Inferior parietal cortex (tissue), 1 donor: ENCODE measurements around the gene MTCL3.

ENCODE experiments used
- DNase-seq: peaks from one replicate; pipeline ENCODE4 v3.0.0-alpha.2; 2016; ENCODE audit errors: extremely low spot score

The MTCL3 gene

GRCh38 chr6:127468936-127469335 is 50.2 kb downstream of the MTCL3 start:
- DNase-seq = no peak

DNA sequence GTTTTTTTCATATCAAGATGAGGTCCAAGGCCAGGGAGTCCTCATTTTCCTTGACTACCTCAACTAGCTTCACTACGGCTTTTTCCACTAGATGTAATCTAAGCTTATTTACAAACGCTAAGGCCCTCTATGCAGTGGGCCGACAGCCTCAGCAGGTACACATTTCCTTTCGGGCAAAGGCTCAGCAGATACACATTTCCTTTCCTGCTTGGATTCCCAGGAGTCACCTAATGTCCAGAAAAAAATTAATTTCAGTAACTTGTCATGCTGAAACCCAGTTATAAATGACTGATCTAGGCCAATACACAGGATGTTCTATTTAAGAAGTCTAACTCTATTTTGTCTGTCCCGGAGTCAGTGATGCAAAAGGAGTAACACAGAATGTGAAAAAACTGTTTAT is 52.7 kb downstream of the MTCL3 start:
- no peak for DNase-seq

DNA sequence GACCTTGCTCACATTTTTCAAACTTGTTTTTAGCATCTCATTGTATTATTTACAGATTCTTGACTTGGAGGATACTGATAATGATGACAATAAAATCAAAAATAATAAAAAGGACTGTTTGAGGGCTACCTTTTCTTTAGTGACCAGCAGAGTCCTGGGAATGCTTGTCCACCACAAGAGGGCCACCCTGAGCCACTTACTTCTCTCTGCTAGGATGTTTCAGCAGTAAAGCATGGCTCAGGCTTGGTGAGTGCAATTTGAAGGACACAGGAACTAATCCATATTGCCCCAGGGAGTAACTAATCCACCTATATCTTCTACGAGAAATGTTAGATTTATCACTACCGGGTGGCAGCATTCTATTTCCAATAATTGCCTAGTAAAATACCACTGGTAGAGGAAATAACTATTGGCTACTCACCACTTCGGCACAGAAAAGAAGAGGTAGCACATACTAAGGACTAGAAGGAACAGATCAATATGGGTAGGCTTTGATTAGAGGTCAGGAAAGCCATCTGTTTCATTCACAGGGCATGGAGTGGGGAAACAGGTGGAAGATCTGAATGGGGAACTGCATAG is 54.2 kb downstream of the MTCL3 start:
- DNase-seq = peak; percentile 76

GRCh38 chr6:127464161-127464880 is 54.8 kb downstream of the MTCL3 start:
- DNase-seq = no peak

DNA sequence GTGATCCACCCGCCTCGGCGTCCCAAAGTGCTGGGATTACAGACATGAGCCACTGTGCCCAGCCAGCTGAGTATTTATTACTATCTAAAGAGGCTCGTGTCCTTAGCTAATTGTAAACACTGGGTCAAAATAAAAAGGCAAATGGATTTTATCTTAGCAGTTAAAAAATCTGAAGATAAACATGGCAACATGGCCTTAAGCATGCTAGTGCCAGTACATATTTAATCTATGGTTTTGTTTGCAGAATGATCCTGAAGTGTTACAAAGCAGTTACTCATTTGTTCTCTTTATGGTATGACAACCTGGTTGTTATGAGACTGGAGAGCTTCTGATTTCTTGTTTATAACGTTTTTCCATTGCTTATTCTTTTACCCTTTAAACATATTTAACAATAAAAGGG is 56.1 kb downstream of the MTCL3 start:
- DNase-seq = no peak

DNA sequence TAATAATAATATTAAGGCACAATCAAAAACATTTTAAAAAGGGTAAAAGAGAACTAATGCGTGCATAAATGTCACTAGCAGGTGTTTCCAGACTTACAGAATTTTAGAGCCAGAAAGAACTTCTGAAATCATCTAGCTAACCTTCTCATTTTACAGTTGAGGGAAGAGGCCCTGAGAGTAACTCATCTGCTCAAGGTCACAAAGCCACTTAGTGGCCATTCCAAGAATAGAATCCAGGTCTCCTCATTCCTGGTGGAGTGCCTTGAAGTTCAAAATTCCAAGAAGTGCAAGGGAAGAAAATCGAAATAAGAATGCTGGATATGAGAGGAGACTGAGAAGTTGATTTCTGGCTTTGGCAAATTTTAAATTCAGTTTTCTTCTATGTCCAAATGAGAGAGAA is 56.8 kb downstream of the MTCL3 start:
- DNase-seq = no peak

DNA sequence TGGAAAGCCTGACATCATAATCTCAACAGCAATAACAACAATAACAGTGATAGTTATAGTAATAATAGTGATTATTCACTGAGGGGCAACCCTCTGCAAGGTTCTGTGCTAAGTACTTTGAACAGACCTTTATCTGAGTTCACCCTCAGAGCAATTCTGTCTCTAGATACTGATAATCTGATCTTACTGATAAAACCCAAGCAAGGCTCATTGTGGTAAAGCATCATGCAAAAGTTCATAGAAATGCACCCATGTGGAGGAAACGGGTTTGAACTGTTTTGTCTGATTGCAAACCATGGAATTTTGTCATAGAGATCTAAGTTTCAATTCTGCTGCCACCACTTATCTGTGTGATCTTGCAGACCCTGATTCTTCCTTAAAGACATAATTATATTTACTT is 58.7 kb downstream of the MTCL3 start:
- no peak for DNase-seq

- DNase-seq = no peak
Observed at GRCh38 chr6:127459231-127459641, 59.9 kb downstream of the MTCL3 start, which contains the start of gene KIAA0408. Gene KIAA0408 (minus strand): TSS chr6:127459389. CDS start chr6:127453981, 5,408 bp downstream.

GRCh38 chr6:127458817-127459216 is 60.3 kb downstream of the MTCL3 start:
- DNase-seq = no peak

DNA sequence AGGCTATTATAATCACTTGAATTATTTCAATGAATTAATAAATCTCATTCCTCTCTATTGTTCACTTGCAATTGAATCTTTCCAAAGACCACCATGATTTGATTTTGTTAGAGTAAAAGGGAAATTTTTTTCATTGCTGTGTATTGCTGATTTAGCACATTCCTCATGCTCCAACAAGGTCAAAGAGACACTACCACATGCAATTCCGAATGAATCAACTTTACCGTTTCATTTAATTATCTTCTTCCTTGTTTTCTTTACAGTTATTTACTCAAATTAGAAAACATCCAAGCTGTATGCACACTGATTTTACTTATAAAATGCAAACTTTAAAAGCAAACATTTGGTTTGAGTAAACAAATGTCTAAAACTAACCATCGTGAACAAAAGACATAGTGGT is 60.9 kb downstream of the MTCL3 start:
- DNase-seq = no peak

GRCh38 chr6:127457456-127458064 is 61.6 kb downstream of the MTCL3 start:
- DNase-seq = peak; percentile 43

DNA sequence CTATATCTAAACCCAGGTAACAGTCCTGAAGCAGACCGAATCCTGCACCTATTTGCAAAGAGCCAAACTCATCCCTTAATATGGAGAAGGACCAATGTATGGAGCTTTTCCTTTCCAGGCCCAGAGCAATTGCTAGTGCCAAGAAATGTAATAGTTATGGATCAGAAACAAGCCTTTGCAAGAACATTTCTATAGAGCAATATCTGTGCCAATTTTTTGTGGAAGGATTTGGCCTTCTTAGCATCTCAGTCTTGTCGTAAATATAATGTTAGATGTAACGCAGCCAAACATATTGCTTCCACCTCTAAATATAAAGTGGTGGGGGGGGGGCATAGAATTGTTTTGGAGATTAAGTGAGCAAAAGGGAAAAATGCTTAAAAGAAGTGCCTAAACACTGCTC is 62.7 kb downstream of the MTCL3 start:
- DNase-seq = no peak

DNA sequence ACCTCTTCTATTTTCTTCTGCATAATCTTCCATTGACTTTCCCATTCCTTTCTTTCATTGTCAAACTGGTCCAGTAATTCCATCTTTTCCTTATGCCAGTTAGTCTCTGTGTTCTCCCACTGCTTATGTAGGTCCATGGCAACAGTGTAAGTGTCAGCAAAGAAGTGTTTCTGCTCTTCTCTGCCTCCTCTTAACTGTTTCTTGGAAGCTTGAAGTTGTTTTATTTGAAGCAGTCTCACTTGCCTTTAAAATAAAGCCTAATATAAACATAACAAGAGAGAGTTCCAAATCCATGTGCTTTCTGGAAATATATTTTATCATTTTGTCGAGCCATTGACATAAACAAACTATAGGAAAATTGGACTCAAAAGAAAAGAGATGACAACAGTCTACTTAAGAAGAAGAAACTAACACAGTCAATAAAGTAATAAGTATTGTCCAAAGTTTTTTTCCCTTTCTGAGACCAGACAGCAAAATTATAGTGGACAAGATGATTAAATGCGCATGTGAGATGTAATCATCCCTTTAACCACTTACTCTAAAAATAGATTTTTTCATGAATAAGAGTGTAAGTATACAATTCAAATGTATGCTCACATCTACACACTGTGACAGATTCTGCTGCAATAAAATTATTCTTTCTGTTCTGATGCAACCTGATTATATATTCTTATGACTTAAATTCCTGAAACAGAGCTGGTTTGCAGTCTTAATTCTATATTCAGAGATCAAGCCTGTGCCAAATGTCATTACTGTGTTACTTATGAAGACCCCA is 65.1 kb downstream of the MTCL3 start:
- DNase-seq = no peak

GRCh38 chr6:127452803-127453202 is 66.3 kb downstream of the MTCL3 start:
- no peak for DNase-seq

DNA sequence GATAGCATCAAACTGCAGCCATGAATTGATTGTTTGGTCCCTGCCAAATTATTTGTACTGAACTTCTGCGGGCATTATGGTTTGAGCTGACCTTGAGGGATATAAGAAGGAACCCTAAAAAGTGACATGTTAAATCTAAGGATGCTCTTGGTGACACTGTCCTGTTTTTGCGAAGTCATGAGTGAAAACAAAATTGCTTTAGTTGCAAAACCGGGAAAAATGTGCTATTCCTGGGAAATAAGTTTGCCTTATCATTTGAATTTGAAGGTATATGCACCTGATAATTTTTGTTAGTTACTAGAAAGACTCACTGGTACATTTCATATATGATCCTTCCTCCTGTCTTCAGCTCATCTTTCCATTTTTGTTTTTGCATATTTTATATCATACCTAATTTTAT is 67.7 kb downstream of the MTCL3 start:
- no peak for DNase-seq

GRCh38 chr6:127447780-127448179 is 71.4 kb downstream of the MTCL3 start:
- no peak for DNase-seq

GRCh38 chr6:127446356-127446755 is 72.8 kb downstream of the MTCL3 start:
- no peak for DNase-seq

DNA sequence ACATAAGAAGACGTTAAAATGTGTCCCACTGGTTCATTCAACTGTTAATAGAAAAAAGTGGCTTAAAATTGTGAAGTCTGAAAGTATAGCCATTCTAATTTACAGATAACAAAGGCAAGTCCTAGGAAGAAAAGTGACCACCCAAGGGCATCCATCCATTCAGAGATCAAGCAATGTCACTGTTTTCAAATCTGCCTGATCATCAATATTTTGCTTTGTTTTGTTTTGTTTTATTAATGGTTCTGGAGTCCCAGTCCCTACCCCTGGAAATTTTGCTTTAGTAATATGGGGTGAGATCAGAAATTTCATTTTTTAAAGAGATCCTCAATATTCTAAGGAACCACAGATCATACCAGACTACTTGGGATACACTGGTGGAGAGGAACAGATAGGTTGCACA is 77.3 kb downstream of the MTCL3 start:
- no peak for DNase-seq

- no peak for DNase-seq
Observed at GRCh38 chr6:127439718-127440117, 79.4 kb downstream of the MTCL3 start.

GRCh38 chr6:127436578-127437110 is 82.5 kb downstream of the MTCL3 start:
- DNase-seq = no peak

DNA sequence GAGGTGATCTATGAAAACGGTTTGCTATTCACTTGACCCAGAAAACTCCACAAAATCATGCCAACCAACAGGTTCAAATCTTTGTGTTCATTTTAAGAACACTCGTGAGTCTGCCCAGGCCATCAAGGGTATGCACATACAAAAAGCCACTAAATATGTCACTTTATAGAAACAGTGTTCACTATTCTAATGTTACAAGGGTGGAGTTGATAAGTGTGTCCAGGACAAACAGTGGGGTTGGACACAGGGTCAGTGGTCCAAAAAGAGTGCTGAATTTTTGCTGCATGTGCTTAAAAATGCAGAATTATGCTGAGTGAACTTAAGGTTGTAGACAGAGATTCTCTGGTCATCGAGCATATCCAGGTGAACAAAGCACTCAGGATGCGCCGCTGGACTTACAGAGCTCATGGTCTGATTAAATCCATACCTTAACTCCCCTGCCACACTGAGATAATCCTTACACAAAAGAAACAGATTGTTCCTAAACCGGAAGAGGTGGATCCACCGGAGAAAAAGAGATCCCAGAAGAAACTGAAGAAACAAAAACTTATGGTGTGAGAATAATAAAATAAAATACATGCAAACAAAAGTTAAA is 83.4 kb downstream of the MTCL3 start:
- DNase-seq = no peak

GRCh38 chr6:127434651-127435050 is 84.5 kb downstream of the MTCL3 start:
- DNase-seq = no peak
